ENCODE data around the gene VAV2.

Gene VAV2

DNA sequence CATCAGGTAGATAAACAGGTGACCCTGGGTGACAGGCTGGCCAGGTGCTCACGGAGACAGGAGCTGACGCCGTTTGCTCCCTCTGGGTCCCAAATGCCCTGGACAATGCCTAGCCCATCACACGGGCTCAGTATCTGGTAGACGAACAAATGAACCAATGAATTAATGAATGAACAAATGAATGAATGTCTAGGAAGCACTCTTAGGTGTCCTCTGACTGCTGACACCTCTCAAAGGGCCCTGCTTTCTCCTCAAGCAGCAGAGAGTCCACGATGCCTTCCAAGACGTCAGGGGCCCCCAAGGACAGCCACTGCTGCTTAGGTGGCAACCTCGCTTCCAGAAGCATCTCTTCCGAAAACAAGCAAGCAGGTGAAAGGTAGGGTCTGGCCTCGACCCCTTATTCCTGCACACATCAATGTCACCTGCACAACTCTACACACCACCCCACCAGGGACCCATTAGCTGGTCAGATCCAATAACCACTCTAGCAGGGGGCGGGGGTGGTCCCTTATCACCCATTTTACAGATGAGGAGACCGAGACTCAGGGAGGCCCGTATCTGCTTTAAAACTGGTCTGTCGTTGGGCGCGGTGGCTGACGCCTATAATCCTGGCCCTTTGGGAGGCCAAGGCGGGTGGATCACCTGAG is 45.2 kb downstream of the VAV2 start:
- Mint-ChIP-seq H3K9me3 (no peaks in the 10 kb centered on the region), H3K4me3 (no peak overlapping the region), H3K36me3 (no peaks in the 10 kb centered on the region), H3K4me1 (no peaks in the 10 kb centered on the region), H3K27me3 (no peaks in the 10 kb centered on the region), H3K27ac (no peak overlapping the region)

DNA sequence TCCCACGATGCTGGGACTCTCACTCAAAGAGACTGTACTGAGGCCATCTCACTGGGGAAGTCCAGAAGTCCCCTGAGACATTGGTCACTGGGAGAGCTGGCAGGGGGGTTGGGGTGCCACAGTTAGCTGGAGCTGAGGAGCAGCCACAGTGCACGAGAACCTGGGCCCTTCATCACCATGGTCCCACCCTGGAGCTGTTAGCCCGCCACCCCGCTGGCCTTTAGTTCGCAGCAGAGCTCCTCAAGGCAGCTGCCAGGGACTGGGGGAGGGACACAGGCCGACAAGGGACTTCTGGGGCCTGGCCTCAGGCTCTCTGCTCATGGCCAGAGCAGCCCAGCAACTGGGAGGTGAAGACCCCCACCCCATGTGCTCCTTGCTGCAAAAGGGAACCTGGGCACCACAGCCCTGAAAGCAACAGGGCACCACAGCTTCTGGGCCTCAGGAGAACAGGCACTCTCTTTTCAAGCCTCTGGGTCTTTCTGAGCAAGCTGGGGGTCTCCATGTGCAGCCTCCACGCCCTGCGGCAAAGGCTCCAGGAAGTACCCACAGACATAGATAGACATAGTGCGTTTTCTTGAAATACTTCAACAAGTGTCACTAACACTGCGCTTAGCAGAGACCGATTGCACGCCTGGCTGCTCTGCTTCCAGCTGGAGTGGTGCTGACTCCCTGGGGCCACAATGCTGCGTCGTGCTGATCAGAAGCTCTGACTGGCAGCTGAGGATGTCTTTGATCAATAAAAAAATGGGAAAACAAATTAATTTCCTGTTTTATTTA is 46.0 kb downstream of the VAV2 start:
- no peak overlapping the region for H3K4me3 Mint-ChIP-seq

DNA sequence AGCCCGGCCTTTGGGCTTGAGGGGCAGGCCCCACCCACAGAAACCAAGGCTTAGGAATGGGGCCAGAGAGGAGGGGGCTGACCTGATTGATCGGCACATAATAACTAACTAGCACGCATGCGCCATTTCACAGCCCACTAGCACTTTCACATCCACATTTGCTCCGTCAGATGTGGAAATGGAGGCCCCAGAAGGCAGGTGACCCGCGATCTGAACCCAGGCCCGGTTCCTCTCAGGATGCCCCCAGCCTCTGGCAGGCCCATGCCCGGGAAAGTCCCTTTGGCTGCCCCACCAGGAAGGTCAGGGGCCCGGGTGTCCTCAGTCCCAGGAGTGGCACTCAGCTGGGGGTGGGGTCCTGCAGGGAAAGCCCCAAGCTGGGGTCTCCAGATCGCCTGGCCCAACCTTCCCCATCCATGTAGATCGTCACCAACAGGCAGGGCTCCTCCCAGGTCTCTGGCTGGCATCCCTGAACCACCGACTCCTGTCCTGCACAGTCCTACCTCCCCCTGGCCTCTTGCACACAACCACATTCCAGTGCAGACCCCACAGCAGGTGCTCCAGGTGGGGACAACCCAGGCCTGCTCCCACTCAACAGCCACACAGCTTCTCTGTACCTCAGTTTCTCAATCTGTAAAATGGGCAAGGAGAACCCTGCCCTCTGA is 46.7 kb downstream of the VAV2 start:
- Mint-ChIP-seq H3K36me3 (no peaks in the 10 kb centered on the region), H3K9me3 (no peaks in the 10 kb centered on the region), H3K4me3 (no peak overlapping the region), H3K27me3 (no peaks in the 10 kb centered on the region), H3K4me1 (no peaks in the 10 kb centered on the region), H3K27ac (no peak overlapping the region)

More for the DNA sequence above, 46.0 kb downstream of the VAV2 start:
- no peaks in the 10 kb centered on the region for H3K4me1 Mint-ChIP-seq
- no peaks in the 10 kb centered on the region for H3K27me3 Mint-ChIP-seq
- no peak overlapping the region for H3K27ac Mint-ChIP-seq
- no peaks in the 10 kb centered on the region for H3K36me3 Mint-ChIP-seq
- no peaks in the 10 kb centered on the region for H3K9me3 Mint-ChIP-seq

DNA sequence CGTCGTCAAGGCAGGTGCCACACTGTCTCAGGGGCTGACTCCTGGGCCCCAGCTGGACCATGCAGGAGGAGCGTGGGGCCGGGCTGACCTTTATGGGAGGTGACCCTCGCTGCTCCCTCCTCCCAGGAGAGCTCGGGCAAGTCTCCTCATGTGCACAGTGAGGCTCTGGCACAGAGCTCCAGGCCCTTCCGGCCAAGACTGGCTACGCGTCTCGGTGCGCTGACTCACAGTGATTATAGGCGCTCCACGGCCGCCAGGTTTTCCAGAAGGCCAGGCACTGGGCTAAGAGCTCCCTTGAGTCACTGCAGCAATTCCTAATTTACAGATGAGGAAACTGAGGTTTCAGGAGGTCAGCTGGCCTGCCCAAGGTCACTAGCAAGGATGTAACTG is 47.4 kb downstream of the VAV2 start:
- H3K4me3 Mint-ChIP-seq, result no peak overlapping the region
- H3K27me3 Mint-ChIP-seq, result no peaks in the 10 kb centered on the region
- H3K27ac Mint-ChIP-seq, result no peak overlapping the region
- H3K4me1 Mint-ChIP-seq, result no peaks in the 10 kb centered on the region
- no peaks in the 10 kb centered on the region for H3K9me3 Mint-ChIP-seq
- no peaks in the 10 kb centered on the region for H3K36me3 Mint-ChIP-seq

DNA sequence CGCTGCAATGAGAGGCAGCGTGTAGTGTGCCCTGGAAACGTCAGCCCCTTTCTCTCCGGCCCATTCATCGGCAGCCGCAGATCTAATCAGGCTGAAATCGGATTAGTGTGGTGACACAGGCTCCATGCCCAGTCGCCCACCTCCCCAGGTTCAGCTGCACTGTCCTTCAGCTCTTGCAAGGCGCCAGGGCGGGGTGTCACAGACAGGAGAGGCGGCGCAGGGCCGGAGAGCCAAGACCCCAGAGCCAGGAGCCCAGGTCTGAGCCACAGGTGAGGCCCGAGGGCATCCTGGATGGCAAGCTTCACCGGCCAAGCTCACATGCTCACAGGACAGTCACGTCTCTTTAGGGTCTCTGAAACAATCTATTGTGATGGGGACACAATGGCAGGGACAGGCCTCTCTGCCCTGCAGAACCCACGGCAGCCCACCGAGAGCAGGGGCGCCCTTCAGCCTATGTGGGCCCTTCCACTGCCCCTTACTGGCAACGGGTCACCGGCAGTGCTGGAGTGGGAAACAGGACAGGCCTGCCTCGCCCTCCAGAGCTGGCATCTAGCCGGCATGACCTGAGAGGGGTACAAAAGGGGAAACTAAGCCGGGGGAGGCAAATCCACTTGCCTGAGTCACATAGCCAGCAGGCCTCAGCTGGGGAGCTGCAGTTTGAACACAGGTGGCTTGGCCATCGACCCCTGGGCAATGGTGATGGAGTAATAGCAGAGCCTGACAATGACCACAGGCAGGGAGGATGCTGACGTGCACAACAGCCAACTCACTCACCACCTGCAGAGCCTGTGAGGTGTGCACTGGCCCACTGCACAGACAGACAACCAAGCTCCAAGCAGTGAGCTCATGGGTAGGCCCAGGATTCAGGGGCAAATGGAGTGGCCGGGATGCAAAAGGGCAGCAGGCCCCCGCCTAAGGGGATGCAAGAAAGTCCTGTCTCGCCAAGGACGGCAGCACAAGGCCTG is 48.1 kb downstream of the VAV2 start:
- H3K27ac Mint-ChIP-seq, result no peak overlapping the region
- no peaks in the 10 kb centered on the region for H3K27me3 Mint-ChIP-seq
- H3K9me3 Mint-ChIP-seq, result no peaks in the 10 kb centered on the region
- H3K36me3 Mint-ChIP-seq, result no peaks in the 10 kb centered on the region
- no peaks in the 10 kb centered on the region for H3K4me1 Mint-ChIP-seq
- no peak overlapping the region for H3K4me3 Mint-ChIP-seq

DNA sequence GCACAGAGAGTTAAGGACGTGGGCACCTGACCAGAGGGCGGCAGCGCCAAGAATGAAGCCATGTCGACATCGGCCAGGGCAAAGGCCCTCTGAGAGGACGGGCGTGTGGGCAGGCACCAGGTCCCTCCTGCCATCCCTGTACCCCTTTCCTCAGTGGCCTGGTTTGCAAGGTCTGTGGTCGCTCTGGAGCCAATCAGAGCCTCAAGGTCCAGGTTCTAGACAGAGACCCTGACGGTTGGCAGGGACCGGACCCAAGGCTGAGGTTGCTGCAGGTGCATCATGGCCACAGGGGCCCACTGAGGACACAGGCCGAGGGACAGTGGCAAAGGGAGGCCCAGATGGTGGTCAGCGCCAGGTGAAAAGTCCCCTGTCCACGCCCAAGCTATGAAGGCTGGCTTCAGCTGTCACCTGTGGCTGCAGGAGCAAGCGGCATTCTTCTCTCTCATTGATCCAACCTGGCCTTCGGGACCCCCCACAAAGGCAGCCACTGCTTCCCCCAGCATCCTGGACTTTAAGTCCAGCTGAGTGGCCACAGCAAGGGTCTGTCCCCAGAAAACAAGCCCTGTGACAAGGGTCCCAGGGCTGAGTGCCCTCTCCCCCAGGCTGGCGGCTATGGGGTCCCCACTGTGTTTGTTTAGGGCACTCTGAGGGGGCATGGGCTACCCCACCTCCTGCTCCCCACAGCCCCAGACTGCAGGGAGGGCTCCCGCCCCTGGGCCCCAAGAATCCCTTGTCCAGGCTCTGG is 48.9 kb downstream of the VAV2 start:
- no peak overlapping the region for H3K4me3 Mint-ChIP-seq
- H3K4me1 Mint-ChIP-seq, result no peaks in the 10 kb centered on the region
- H3K27ac Mint-ChIP-seq, result no peak overlapping the region
- H3K27me3 Mint-ChIP-seq, result no peaks in the 10 kb centered on the region
- no peaks in the 10 kb centered on the region for H3K9me3 Mint-ChIP-seq
- no peaks in the 10 kb centered on the region for H3K36me3 Mint-ChIP-seq

DNA sequence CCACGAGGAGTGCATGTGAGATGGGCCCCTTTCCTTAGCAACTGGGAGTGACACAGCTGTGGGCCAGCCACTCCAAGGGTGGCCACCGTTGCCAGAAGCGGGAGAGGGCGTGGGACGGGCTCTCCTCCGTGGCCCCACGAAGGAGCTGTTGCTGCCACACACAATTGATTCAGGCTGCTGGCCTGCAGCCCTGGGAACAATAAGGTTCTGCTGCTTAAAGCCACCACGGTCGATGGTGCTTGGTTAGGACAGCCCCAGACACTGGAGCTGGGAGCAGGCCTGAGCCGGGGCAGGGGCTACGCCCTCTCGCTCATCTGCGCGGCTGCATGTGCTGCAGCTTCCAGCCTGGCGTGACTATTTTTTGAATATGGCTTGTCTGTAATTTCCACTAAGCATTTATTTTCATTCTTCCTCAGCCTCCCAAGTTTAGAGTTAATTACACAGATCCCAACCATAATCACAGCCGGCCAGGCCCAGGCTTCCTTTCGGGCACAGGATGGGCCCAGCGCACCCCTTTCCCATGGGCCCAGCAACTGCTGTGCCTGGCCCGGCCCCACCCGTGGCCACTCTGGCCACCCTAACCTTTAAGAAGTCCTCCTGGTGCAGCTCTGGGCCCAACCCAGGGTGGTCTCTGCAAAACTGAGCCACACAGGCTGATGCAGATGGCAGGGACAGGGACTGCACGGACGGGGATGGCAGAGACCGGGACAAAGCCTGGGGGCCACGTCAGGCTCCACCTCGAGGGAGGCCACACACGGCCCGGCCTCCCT is 49.7 kb downstream of the VAV2 start:
- Mint-ChIP-seq H3K4me3 (no peak overlapping the region), H3K4me1 (no peaks in the 10 kb centered on the region), H3K9me3 (no peaks in the 10 kb centered on the region)

DNA sequence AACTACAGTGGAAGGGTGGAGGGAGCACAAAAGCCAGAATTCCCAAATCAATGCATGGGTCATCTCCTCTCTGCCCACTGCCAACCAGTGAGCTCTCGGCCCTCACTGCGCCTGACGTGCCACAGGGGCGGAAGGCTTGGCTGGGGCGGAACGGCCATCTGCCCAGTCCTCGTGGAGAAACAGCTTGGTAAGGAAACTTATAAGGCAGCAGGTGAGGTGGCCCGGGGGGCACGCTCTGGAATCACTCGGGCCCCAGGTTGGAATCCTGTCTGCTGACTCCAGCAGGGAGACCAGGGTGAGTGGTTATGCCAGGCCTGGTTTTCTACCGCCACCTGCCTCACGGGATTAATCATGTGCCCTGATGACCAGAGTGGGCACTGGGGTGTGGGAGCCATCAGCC is 52.3 kb downstream of the VAV2 start:
- H3K4me3 Mint-ChIP-seq, result no peak overlapping the region
- H3K27me3 Mint-ChIP-seq, result no peaks in the 10 kb centered on the region
- no peak overlapping the region for H3K27ac Mint-ChIP-seq
- no peaks in the 10 kb centered on the region for H3K36me3 Mint-ChIP-seq
- no peaks in the 10 kb centered on the region for H3K4me1 Mint-ChIP-seq
- no peaks in the 10 kb centered on the region for H3K9me3 Mint-ChIP-seq

More for the DNA sequence above, 49.7 kb downstream of the VAV2 start:
- Mint-ChIP-seq H3K36me3 (no peaks in the 10 kb centered on the region), H3K27me3 (no peaks in the 10 kb centered on the region), H3K27ac (no peak overlapping the region)

DNA sequence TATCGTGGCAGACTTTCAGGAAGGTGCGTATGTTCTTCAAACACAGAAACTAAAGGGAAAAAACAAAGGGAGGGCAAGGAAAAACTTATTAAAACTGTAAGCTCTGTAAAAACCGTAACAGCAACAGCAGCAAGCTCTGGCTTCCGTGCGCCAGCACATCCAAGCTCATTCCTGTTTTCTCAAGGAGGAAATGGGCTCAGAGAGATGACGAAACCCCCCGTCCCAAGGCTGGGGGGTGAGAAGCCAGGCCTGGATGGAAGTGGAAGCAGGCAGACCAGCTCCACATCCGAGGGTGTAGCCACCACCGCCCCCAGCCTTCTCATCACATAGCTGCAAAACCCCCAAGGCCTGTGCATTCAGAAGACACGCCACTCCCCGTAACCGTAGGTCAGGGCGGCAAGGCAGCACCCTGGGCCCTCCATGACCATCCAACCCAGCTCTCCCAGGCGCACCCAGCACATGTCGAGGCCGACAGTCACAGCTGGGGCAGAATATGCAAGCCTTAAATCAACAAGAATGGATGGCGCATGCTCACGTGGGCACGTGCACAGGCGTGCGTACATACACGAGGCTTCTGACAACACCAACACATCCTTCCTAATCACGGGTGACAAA is 52.8 kb downstream of the VAV2 start:
- Mint-ChIP-seq H3K27ac (no peak overlapping the region), H3K4me1 (no peaks in the 10 kb centered on the region), H3K4me3 (no peak overlapping the region)

DNA sequence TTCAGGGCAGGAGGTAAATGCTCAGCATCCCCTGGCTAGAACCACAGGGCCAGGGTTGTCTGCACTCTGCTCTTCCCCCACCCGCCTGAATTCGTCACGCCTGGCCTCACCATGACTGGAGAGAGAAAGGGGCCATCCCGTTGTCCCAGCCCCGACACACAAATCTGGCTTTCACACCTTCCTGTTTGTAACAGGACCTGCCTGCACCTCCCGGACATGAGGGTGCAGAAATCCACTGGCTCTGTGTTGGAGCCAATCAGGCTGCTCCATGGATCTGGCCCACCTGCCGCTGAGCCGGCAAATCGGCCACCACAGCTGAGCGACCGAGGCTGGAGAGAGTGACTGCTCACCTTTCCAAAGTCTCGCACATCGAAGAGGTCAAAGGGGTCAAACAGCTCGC is 53.4 kb downstream of the VAV2 start:
- H3K4me1 Mint-ChIP-seq, result no peaks in the 10 kb centered on the region

More for the DNA sequence above, 52.8 kb downstream of the VAV2 start:
- Mint-ChIP-seq H3K9me3 (no peaks in the 10 kb centered on the region), H3K36me3 (no peaks in the 10 kb centered on the region), H3K27me3 (no peaks in the 10 kb centered on the region)

DNA sequence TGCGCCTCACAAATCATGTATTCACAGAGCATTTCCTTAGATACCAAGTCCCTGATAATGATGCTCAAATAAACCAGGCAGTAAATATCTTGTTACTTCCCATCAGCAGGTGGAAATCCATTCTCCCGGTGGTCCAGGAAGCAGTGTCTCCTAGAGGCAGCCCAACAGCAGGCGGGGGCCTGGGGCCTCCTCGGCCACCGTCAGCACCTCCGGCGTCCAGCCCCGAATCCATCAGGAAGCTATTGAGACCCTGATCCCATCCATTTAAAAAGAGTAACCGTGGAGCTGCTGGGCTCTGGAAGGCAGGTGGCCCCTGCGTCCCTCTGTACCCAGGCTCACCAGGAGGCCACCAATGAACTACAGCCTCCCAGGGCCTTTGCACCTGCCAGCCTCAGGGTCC is 54.0 kb downstream of the VAV2 start:
- Mint-ChIP-seq H3K27ac (no peak overlapping the region), H3K27me3 (no peaks in the 10 kb centered on the region), H3K4me3 (no peak overlapping the region), H3K36me3 (no peaks in the 10 kb centered on the region), H3K9me3 (no peaks in the 10 kb centered on the region), H3K4me1 (no peaks in the 10 kb centered on the region)

More for the DNA sequence above, 53.4 kb downstream of the VAV2 start:
- Mint-ChIP-seq H3K27ac (no peak overlapping the region), H3K9me3 (no peaks in the 10 kb centered on the region), H3K4me3 (no peak overlapping the region), H3K36me3 (no peaks in the 10 kb centered on the region), H3K27me3 (no peaks in the 10 kb centered on the region)

DNA sequence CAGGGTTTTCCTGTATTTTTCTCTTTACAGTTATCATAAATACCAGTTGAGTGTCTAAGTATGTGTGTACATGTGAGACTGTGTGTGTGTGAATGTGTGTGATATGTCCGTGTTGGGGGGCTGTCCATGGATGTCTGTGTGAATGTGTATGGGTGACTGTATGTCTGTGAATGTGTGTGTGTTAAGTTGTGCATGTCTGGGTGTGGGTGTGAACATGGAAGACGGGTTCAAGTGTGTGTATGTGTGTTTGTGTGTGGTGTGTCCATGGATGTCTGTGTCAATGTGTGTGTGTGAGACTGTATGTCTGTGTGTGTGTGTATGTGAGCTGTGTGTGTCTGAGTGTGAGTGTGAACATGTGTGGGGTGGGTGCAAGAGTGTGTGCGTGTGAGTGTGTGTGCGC is 55.0 kb downstream of the VAV2 start:
- H3K27ac Mint-ChIP-seq, result no peak overlapping the region
- no peaks in the 10 kb centered on the region for H3K27me3 Mint-ChIP-seq
- H3K4me3 Mint-ChIP-seq, result no peak overlapping the region
- no peaks in the 10 kb centered on the region for H3K4me1 Mint-ChIP-seq
- H3K36me3 Mint-ChIP-seq, result no peaks in the 10 kb centered on the region
- H3K9me3 Mint-ChIP-seq, result no peaks in the 10 kb centered on the region

DNA sequence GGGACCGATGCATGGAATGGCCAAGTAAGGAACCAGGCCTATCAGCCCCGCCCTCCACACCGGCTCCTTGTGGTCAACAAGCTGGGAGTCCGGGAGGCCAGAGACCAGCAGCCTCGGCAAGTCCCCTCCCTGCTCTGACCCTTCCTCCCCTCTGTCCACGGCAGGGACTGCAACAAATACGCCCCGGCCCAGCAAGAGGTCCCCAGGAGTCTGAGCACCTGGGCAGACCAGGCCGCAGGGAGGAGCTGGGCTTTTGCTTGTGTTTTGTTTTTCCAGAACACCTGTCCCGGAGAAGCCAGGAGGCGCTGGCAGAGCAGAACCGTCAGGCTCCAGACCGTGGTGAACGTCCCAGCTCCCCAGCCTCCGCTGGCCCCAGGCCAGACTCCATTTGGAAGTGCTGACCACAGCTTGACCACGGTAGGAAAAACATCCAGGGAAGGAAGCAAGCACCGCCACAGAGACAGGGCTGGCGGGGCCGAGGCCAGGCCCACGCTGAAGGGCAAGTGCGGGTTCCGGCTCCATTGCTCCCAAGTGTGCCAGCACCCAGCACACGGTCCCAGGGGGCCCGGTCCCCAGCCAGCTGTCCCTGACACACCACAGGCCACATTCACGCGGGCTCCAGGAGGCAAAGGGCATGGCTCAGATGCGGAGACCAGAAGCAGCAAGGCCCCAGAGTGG is 56.7 kb downstream of the VAV2 start:
- H3K36me3 Mint-ChIP-seq, result no peaks in the 10 kb centered on the region
- H3K4me1 Mint-ChIP-seq, result no peaks in the 10 kb centered on the region
- H3K9me3 Mint-ChIP-seq, result no peaks in the 10 kb centered on the region
- no peak overlapping the region for H3K27ac Mint-ChIP-seq
- no peak overlapping the region for H3K4me3 Mint-ChIP-seq
- no peaks in the 10 kb centered on the region for H3K27me3 Mint-ChIP-seq
